ENCODE results near the gene ARL5A. TPM values are rescaled to one million over a fixed set of nuclear protein-coding genes. Genes with fewer than 3 reads are reported as not detected.
A peak's percentile ranks its signal among the peaks of the same experiment; 100 is the strongest.

Gene ARL5A
- total and polyA plus RNA-seq, 9 of the 15 experiments (the other 6 are each of a cell fraction or from before 2014, with no cell fraction given), result 16.3 to 117 (median 88.4) TPM

DNA sequence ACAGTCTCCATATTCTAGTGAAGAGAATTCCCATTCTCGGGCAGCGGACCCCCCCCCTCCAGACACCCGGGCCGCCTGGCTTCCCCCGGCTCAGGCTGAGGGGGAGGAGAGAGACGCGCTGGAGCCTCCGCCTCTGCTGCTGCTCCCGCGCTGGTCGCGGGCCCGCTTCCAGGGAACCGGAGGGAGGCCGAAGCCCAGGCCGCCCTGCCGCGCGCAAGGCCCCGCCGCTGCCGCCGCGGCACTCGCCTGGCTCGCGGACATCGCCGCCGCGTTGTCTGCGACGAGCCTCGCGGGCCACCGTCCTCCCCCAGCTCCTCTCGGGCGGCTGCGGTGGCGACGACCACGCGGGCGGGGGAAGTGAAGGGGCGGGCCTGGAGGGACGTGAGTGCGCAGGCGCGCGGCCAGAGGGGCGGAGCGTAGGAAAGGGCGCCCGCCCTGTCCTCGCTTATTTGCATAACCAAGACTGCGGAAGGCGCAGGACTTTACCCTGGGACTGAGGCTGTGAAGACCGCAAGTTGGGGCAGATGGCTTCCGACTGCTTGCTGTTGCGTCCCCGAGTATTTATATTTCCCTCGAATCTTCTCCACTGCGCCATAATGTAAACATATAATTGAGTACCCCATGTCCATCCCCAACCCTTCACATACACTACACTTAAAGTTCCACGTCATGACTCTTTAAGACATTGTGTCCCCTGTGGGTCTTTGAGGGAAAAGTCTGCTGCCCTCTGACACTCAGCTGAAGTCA lies at the start of gene ARL5A (continued):
- TF ChIP-seq XRCC3 (IDR thresholded peaks at IDR 0.05) (no peak), KDM4B (IDR thresholded peaks at IDR 0.05; ENCODE audit: borderline replicate concordance in 2 of 2, low read depth in 1 of 2) (peak in 1 of 2 experiments; percentile 39; a peak in 2 of 4 replicates), MYC (IDR thresholded peaks at IDR 0.05; ENCODE audit: low read depth, low read length) (peak; percentile 94), MYC (CRISPR knock-in tag; IDR thresholded peaks at IDR 0.05; ENCODE audit: borderline replicate concordance, low read depth) (peak; percentile 47; the same call in 1 of the 2 replicates), NR2C1 (IDR thresholded peaks at IDR 0.05) (peak; percentile 58; the same call in 1 of the 2 replicates), NR2C1 (tag; IDR thresholded peaks at IDR 0.05) (peak; percentile 77), POLR2AphosphoS2 (IDR thresholded peaks at IDR 0.05; ENCODE audit: low read length) (peak; percentile 84; the same call in 1 of the 2 replicates), SMAD2 (IDR thresholded peaks at IDR 0.05; ENCODE audit: low read depth, low read length) (no peak), FUS (optimal IDR thresholded peaks at IDR 0.05; ENCODE audit: low read depth, low read length) (no peak), CSDE1 (IDR thresholded peaks at IDR 0.05) (no peak), RAD51 (IDR thresholded peaks at IDR 0.05; ENCODE audit: borderline replicate concordance, low read depth) (no peak), MCM7 (IDR thresholded peaks at IDR 0.05) (no peak), ETV6 (IDR thresholded peaks at IDR 0.05; ENCODE audit: borderline replicate concordance in 1 of 2, low read depth in 2 of 2, low read length in 1 of 2) (no peak), ETV6 (CRISPR knock-in tag; IDR thresholded peaks at IDR 0.05; ENCODE audit: borderline replicate concordance) (no peak), NFE2 (IDR thresholded peaks at IDR 0.05; ENCODE audit: low read depth) (no peak), PTRF (tag; IDR thresholded peaks at IDR 0.05) (peak; percentile 57), SIRT6 (IDR thresholded peaks at IDR 0.05; ENCODE audit: low read depth, low read length) (no peak), ZSCAN29 (IDR thresholded peaks at IDR 0.05) (peak; percentile 68; the same call in 1 of the 2 replicates), ZNF282 (CRISPR knock-in tag; IDR thresholded peaks at IDR 0.05) (no peak), BHLHE40 (IDR thresholded peaks at IDR 0.05; ENCODE audit: low read length) (no peak; the same call in 1 of the 2 replicates), NFIX (CRISPR knock-in tag; IDR thresholded peaks at IDR 0.05; ENCODE audit: low read depth) (no peak), SETDB1 (IDR thresholded peaks at IDR 0.05; ENCODE audit: low read length) (no peak), POLR2H (tag; IDR thresholded peaks at IDR 0.05; ENCODE audit: low read depth) (peak; percentile 96), ELK1 (CRISPR knock-in tag; IDR thresholded peaks at IDR 0.05) (no peak)
- TF ChIP-seq, protein P1, sequence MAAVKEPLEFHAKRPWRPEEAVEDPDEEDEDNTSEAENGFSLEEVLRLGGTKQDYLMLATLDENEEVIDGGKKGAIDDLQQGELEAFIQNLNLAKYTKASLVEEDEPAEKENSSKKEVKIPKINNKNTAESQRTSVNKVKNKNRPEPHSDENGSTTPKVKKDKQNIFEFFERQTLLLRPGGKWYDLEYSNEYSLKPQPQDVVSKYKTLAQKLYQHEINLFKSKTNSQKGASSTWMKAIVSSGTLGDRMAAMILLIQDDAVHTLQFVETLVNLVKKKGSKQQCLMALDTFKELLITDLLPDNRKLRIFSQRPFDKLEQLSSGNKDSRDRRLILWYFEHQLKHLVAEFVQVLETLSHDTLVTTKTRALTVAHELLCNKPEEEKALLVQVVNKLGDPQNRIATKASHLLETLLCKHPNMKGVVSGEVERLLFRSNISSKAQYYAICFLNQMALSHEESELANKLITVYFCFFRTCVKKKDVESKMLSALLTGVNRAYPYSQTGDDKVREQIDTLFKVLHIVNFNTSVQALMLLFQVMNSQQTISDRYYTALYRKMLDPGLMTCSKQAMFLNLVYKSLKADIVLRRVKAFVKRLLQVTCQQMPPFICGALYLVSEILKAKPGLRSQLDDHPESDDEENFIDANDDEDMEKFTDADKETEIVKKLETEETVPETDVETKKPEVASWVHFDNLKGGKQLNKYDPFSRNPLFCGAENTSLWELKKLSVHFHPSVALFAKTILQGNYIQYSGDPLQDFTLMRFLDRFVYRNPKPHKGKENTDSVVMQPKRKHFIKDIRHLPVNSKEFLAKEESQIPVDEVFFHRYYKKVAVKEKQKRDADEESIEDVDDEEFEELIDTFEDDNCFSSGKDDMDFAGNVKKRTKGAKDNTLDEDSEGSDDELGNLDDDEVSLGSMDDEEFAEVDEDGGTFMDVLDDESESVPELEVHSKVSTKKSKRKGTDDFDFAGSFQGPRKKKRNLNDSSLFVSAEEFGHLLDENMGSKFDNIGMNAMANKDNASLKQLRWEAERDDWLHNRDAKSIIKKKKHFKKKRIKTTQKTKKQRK (IDR thresholded peaks at IDR 0.05; ENCODE audit: borderline replicate concordance, low read depth, low read length), result no peak
- TF ChIP-seq, protein P2, sequence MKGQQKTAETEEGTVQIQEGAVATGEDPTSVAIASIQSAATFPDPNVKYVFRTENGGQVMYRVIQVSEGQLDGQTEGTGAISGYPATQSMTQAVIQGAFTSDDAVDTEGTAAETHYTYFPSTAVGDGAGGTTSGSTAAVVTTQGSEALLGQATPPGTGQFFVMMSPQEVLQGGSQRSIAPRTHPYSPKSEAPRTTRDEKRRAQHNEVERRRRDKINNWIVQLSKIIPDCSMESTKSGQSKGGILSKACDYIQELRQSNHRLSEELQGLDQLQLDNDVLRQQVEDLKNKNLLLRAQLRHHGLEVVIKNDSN (CRISPR knock-in tag; IDR thresholded peaks at IDR 0.05), result no peak; the same call in 1 of the 2 replicates

All from K562 (cell line).